ENCODE data around the gene CRELD2. TPM values are rescaled to one million over a fixed set of nuclear protein-coding genes. Genes with fewer than 3 reads are reported as not detected.

CRELD2 gene
- total and polyA plus RNA-seq, 2 experiments from 2014 or later, result 35.7 to 47.7 TPM

DNA sequence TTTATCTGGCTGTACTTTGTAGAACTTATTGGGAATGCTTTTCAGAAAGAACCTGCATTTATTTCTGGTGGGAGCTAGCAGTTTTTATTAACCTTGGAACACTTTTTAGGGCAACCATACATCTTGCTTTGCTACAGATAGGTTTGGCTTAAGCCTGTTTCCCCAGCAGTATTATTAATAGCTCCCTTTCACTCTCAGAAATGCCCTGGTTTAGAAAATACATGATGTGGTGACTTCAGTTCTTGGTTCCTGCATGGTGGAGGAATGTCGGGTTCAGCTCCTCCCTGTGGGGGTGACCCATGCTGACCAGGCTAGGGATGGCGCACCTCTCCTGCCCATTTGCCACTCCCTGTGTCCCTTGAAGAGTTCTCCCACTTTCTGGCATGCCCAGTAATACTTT is 36.6 kb upstream of the CRELD2 start (continued):
- TF ChIP-seq POLR2AphosphoS5 (IDR thresholded peaks at IDR 0.05; ENCODE audit: low read depth) (no peak), STAT1 (IDR thresholded peaks at IDR 0.05; ENCODE audit: unreplicated experiment) (no peak), ZNF331 (CRISPR knock-in tag; IDR thresholded peaks at IDR 0.05; ENCODE audit: low read depth) (no peak)
- TF ChIP-seq, protein P1, sequence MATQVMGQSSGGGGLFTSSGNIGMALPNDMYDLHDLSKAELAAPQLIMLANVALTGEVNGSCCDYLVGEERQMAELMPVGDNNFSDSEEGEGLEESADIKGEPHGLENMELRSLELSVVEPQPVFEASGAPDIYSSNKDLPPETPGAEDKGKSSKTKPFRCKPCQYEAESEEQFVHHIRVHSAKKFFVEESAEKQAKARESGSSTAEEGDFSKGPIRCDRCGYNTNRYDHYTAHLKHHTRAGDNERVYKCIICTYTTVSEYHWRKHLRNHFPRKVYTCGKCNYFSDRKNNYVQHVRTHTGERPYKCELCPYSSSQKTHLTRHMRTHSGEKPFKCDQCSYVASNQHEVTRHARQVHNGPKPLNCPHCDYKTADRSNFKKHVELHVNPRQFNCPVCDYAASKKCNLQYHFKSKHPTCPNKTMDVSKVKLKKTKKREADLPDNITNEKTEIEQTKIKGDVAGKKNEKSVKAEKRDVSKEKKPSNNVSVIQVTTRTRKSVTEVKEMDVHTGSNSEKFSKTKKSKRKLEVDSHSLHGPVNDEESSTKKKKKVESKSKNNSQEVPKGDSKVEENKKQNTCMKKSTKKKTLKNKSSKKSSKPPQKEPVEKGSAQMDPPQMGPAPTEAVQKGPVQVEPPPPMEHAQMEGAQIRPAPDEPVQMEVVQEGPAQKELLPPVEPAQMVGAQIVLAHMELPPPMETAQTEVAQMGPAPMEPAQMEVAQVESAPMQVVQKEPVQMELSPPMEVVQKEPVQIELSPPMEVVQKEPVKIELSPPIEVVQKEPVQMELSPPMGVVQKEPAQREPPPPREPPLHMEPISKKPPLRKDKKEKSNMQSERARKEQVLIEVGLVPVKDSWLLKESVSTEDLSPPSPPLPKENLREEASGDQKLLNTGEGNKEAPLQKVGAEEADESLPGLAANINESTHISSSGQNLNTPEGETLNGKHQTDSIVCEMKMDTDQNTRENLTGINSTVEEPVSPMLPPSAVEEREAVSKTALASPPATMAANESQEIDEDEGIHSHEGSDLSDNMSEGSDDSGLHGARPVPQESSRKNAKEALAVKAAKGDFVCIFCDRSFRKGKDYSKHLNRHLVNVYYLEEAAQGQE (IDR thresholded peaks at IDR 0.05; ENCODE audit: unreplicated experiment), result no peak
- TF ChIP-seq, protein P2, sequence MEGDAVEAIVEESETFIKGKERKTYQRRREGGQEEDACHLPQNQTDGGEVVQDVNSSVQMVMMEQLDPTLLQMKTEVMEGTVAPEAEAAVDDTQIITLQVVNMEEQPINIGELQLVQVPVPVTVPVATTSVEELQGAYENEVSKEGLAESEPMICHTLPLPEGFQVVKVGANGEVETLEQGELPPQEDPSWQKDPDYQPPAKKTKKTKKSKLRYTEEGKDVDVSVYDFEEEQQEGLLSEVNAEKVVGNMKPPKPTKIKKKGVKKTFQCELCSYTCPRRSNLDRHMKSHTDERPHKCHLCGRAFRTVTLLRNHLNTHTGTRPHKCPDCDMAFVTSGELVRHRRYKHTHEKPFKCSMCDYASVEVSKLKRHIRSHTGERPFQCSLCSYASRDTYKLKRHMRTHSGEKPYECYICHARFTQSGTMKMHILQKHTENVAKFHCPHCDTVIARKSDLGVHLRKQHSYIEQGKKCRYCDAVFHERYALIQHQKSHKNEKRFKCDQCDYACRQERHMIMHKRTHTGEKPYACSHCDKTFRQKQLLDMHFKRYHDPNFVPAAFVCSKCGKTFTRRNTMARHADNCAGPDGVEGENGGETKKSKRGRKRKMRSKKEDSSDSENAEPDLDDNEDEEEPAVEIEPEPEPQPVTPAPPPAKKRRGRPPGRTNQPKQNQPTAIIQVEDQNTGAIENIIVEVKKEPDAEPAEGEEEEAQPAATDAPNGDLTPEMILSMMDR (conservative IDR thresholded peaks at IDR 0.05; ENCODE audit: low read depth in 2 of 2), result no peak

DNA sequence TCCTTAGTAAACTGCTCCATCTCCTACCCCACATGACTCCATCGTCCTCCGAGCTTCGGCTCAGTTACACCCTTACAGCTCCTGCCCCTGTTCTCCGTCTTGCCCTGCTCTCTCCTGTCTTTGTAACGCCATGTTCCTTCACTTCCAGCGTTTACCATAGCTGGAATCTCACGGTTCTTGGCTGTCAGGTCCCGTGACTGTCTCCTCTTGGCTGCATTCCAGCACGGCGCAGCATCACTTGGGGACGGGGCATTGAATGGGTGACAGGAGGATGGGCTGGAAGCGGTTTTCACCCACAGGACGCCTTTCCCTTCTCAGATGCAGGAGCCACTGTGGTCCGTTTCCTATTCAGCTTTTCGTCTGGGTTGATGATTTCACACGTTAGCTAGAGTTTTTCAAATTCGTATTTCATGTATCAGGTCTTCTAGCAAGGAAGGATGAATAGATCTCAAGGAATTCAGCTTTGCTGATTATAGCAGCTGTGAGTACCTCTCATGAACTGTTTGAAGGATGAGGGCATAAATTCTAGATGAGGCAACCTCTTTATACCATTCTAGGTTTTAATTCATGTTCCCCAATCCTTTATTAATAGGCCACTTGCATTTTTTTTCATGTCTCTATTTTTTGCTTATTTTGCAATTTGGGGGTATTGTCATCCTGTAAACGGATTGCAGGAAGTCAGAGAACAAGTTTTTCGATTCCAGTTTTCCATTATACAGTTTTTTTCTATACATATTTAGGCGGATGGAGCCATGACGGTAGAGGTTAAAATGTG is 35.7 kb upstream of the CRELD2 start:
- no peaks in the 10 kb centered on the region; the same call in 1 of the 2 replicates for H3K36me3 ChIP-seq (ENCODE audit: insufficient read depth)
- Mint-ChIP-seq H3K27me3 (ENCODE audit: insufficient read depth, low read depth, poor library complexity) (peaks cover 6% of the 10 kb centered on the region), H3K4me3 (no peak overlapping the region), H3K9me3 (peaks cover 18% of the 10 kb centered on the region), H3K4me1 (peaks cover 10% of the 10 kb centered on the region; the same call in 2 of the 3 replicates), H3K36me3 (ENCODE audit: low read depth) (peaks cover 66% of the 10 kb centered on the region), H3K27ac (no peak overlapping the region)
- no peak for DNase-seq (ENCODE audit: low spot score)
- no peak overlapping the region for H2AFZ ChIP-seq
- no peak overlapping the region for H3K27ac ChIP-seq (ENCODE audit: low read depth)
- H3K9me2 ChIP-seq (ENCODE audit: insufficient read depth), result no peaks in the 10 kb centered on the region
- peaks cover 27% of the 10 kb centered on the region for H4K20me1 ChIP-seq (replicated peaks; ENCODE audit: insufficient read depth)
- no peak overlapping the region for H3K4me3 ChIP-seq
- peaks cover 57% of the 10 kb centered on the region for H3K79me2 ChIP-seq (replicated peaks; ENCODE audit: insufficient read depth)
- H3K4me2 ChIP-seq, result no peak overlapping the region
- H3K27me3 ChIP-seq (ENCODE audit: insufficient read depth), result no peaks in the 10 kb centered on the region
- H3K4me1 ChIP-seq (ENCODE audit: insufficient read depth), result no peaks in the 10 kb centered on the region
- no peak for ATAC-seq
- no peaks in the 10 kb centered on the region for H3F3A ChIP-seq (replicated peaks; ENCODE audit: low read depth)
- TF ChIP-seq NANOG (IDR thresholded peaks at IDR 0.05; ENCODE audit: borderline replicate concordance) (no peak), CREB1 (CRISPR knock-in tag; IDR thresholded peaks at IDR 0.05; ENCODE audit: low read depth) (no peak), ZNF114 (CRISPR knock-in tag; IDR thresholded peaks at IDR 0.05) (no peak), STAT1 (IDR thresholded peaks at IDR 0.05; ENCODE audit: unreplicated experiment) (no peak), JUNB (IDR thresholded peaks at IDR 0.05; ENCODE audit: unreplicated experiment) (no peak), ZNF331 (CRISPR knock-in tag; IDR thresholded peaks at IDR 0.05; ENCODE audit: low read depth) (no peak)
- TF ChIP-seq, protein P3, sequence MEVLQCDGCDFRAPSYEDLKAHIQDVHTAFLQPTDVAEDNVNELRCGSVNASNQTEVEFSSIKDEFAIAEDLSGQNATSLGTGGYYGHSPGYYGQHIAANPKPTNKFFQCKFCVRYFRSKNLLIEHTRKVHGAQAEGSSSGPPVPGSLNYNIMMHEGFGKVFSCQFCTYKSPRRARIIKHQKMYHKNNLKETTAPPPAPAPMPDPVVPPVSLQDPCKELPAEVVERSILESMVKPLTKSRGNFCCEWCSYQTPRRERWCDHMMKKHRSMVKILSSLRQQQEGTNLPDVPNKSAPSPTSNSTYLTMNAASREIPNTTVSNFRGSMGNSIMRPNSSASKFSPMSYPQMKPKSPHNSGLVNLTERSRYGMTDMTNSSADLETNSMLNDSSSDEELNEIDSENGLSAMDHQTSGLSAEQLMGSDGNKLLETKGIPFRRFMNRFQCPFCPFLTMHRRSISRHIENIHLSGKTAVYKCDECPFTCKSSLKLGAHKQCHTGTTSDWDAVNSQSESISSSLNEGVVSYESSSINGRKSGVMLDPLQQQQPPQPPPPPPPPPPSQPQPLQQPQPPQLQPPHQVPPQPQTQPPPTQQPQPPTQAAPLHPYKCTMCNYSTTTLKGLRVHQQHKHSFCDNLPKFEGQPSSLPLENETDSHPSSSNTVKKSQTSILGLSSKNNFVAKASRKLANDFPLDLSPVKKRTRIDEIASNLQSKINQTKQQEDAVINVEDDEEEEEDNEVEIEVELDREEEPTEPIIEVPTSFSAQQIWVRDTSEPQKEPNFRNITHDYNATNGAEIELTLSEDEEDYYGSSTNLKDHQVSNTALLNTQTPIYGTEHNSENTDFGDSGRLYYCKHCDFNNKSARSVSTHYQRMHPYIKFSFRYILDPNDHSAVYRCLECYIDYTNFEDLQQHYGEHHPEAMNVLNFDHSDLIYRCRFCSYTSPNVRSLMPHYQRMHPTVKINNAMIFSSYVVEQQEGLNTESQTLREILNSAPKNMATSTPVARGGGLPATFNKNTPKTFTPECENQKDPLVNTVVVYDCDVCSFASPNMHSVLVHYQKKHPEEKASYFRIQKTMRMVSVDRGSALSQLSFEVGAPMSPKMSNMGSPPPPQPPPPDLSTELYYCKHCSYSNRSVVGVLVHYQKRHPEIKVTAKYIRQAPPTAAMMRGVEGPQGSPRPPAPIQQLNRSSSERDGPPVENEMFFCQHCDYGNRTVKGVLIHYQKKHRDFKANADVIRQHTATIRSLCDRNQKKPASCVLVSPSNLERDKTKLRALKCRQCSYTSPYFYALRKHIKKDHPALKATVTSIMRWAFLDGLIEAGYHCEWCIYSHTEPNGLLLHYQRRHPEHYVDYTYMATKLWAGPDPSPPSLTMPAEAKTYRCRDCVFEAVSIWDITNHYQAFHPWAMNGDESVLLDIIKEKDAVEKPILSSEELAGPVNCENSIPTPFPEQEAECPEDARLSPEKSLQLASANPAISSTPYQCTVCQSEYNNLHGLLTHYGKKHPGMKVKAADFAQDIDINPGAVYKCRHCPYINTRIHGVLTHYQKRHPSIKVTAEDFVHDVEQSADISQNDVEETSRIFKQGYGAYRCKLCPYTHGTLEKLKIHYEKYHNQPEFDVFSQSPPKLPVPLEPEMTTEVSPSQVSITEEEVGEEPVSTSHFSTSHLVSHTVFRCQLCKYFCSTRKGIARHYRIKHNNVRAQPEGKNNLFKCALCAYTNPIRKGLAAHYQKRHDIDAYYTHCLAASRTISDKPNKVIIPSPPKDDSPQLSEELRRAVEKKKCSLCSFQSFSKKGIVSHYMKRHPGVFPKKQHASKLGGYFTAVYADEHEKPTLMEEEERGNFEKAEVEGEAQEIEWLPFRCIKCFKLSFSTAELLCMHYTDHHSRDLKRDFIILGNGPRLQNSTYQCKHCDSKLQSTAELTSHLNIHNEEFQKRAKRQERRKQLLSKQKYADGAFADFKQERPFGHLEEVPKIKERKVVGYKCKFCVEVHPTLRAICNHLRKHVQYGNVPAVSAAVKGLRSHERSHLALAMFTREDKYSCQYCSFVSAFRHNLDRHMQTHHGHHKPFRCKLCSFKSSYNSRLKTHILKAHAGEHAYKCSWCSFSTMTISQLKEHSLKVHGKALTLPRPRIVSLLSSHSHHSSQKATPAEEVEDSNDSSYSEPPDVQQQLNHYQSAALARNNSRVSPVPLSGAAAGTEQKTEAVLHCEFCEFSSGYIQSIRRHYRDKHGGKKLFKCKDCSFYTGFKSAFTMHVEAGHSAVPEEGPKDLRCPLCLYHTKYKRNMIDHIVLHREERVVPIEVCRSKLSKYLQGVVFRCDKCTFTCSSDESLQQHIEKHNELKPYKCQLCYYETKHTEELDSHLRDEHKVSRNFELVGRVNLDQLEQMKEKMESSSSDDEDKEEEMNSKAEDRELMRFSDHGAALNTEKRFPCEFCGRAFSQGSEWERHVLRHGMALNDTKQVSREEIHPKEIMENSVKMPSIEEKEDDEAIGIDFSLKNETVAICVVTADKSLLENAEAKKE (CRISPR knock-in tag; IDR thresholded peaks at IDR 0.05), result no peak

Measured in GM23338 (cell line).